Right lobe of liver (tissue), 6 donors: ENCODE measurements around the gene ZNF444. TPM values are rescaled to one million over a fixed set of nuclear protein-coding genes. Genes with fewer than 3 reads are reported as not detected.

ENCODE experiments used
- ATAC-seq, 4 donors: fragments of 200-7000 bp; cut with Tn5 transposase; one replicate each; pipeline ENCODE4 v1.9.1; 2020; ENCODE audit warnings: mild to moderate bottlenecking in 4 of 4, moderate library complexity in 4 of 4
- DNase-seq, 3 donors: peaks; one replicate each; pipeline ENCODE4 v3.0.0-alpha.2; 2020
- H3K27ac ChIP-seq, 3 donors: fragments of 200-600 bp; one replicate each; pipeline ENCODE4 v1.8.0; 2022
- H3K27me3 ChIP-seq, 2 donors: fragments of 200-600 bp; one replicate each; pipeline ENCODE4 v1.8.0; 2022
- H3K36me3 ChIP-seq, 4 donors: fragments of 200-600 bp; sonication (generic) in 1 of 4; one replicate each; pipeline versions ENCODE4 v1.5.1 to v1.8.0; 2017 to 2022; ENCODE audit warnings: control low read depth in 1 of 4
- H3K4me1 ChIP-seq, 4 donors: fragments of 200-600 bp; sonication (generic) in 1 of 4; one replicate each; pipeline versions ENCODE4 v1.5.1 to v1.8.0; 2017 to 2022; ENCODE audit warnings: control low read depth in 1 of 4
- H3K4me3 ChIP-seq, 3 donors: fragments of 200-600 bp; one replicate each; pipeline ENCODE4 v1.8.0; 2022
- H3K9me3 ChIP-seq, 4 donors: fragments of 200-600 bp; sonication (generic) in 1 of 4; one replicate each; pipeline versions ENCODE4 v1.5.1 to v1.8.0; 2017 to 2022; ENCODE audit warnings: control low read depth in 1 of 4
- POLR2A ChIP-seq: fragments of 450-650 bp; IDR thresholded peaks from one replicate; pipeline ENCODE4 v1.6.1; 2017; ENCODE audit warnings: antibody characterized with exemption, mild to moderate bottlenecking
- WGBS: methylation state at CpG from one replicate; pipeline ENCODE4 v1.1.6; 2018; ENCODE audit warnings: low coverage, low lambda C conversion rate; ENCODE audit not compliant: insufficient coverage; ENCODE audit errors: missing lambda C conversion rate; 5-methylcytosine and 5-hydroxymethylcytosine counted together
- intact Hi-C, 2 donors: fragments of 100-400 bp; cut with DNase I; formaldehyde crosslinking; loops; one replicate each; pipeline versions ENCODE4 v1.11.2 to v1.14.1; 2022
- total RNA-seq, 6 experiments: library from RNA; depleted of rRNA in 2 of 6; stranded (reverse); fragments of >200 nt in 2 of 6; fragmentation: NEBNext Ultra II Directional in 3 of 6; extraction: Animal tissue kit (Norgen Biotek cat#: 25700) in 3 of 6; gene quantifications; one replicate each; pipeline versions ENCODE4 v1.1.0 to v1.2.4, GENCODE V29; 2016 to 2023
- TF ChIP-seq, protein P1 (sequence below), 4 donors: fragments of 200-600 bp in 3 of 4; fragments of 450-650 bp in 1 of 4; IDR thresholded peaks; one replicate each; pipeline versions ENCODE4 v1.5.1 to v1.8.0; 2016 to 2022; ENCODE audit warnings: antibody characterized with exemption in 4 of 4, mild to moderate bottlenecking in 2 of 4
- donor health status: DM: no; HTN: yes; CAD: no.
- donor health status: DM: no; HTN: no; CAD: no.
- donor health status: DM: no; HTN: no; CAD: no.
- donor health status: DM: no; HTN: yes; CAD: no.
- donor health status: DM: no; HTN: yes; CAD: no.

Gene ZNF444
- total RNA-seq, 6 experiments from 2014 or later = 23.2 to 38.4 (median 30.8) TPM

DNA sequence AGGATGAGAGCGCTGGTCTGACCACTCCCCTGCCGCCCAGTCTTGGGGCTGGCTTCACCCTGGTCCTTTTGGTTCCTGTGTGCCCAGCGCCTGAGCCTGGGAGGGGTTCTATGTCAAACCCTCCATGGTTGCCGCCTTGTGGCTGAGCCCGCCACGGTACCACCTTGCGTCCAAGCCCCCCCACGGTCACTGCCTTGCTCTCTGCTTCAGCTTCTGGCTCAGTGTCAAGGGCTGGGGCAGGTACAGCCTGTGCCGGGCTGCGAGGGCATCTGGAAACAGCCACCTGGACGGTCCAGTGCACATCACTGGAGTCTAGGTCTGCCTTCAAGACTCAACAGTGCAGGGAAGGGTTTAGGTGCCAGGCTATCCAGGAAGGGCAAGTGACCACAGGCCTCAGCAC is 20.4 kb downstream of the ZNF444 start:
- peaks cover 0 to 13% (median 2%) of the 10 kb centered on the region in 4 donors for H3K36me3 ChIP-seq
- WGBS = no CpG with 5 or more reads among the region's 11 CpGs
- TF ChIP-seq, protein P1, sequence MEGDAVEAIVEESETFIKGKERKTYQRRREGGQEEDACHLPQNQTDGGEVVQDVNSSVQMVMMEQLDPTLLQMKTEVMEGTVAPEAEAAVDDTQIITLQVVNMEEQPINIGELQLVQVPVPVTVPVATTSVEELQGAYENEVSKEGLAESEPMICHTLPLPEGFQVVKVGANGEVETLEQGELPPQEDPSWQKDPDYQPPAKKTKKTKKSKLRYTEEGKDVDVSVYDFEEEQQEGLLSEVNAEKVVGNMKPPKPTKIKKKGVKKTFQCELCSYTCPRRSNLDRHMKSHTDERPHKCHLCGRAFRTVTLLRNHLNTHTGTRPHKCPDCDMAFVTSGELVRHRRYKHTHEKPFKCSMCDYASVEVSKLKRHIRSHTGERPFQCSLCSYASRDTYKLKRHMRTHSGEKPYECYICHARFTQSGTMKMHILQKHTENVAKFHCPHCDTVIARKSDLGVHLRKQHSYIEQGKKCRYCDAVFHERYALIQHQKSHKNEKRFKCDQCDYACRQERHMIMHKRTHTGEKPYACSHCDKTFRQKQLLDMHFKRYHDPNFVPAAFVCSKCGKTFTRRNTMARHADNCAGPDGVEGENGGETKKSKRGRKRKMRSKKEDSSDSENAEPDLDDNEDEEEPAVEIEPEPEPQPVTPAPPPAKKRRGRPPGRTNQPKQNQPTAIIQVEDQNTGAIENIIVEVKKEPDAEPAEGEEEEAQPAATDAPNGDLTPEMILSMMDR (IDR thresholded peaks at IDR 0.05) = no peak
- TF ChIP-seq POLR2A = no peak
- H3K9me3 ChIP-seq = no peaks in the 10 kb centered on the region
- ATAC-seq (peak in 2 of 4 donors; percentile 8), DNase-seq (no peak)
- no peak overlapping the region for H3K4me3 ChIP-seq
- no peaks in the 10 kb centered on the region for H3K27me3 ChIP-seq
- no peak overlapping the region for H3K27ac ChIP-seq
- H3K4me1 ChIP-seq = no peaks in the 10 kb centered on the region
- intact Hi-C loops = loop anchor here in 1 of 2 donors (10.0 kb wide), 2 partner anchors 57 to 73 kb away; no protein-coding TSS in a partner anchor

DNA sequence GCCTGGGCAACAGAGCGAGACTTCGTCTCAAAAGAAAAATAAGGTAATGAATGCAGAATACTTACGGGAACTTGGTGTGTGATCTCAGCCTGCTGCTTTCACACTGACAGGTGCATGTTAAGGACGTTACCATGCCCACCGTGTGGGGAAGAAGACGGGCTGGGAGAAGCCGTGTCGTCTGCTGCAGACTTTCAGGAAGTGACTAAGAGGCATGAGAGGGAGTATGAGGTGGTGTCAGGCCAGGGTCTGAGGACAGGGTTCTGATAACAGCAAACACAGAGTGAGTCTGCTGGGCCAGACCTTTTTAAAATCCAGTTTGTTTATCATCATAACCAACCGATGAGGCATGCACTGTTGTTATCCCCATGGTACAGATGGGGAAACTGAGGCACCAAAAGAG is 21.2 kb downstream of the ZNF444 start:
- intact Hi-C loops = loop anchor here in 1 of 2 donors (10.0 kb wide), 2 partner anchors 57 to 73 kb away; no protein-coding TSS in a partner anchor
- ATAC-seq (peak in 1 of 4 donors; percentile 14), DNase-seq (no peak)
- no peak overlapping the region for H3K27ac ChIP-seq
- 58% methylated on average over 6 of the region's 9 CpGs for WGBS
- H3K36me3 ChIP-seq = peaks cover 0 to 13% (median 2%) of the 10 kb centered on the region in 4 donors
- TF ChIP-seq, protein P1 (IDR thresholded peaks at IDR 0.05) = no peak
- TF ChIP-seq POLR2A = no peak
- no peak overlapping the region for H3K4me3 ChIP-seq
- no peaks in the 10 kb centered on the region for H3K9me3 ChIP-seq
- H3K4me1 ChIP-seq = no peaks in the 10 kb centered on the region
- H3K27me3 ChIP-seq = no peaks in the 10 kb centered on the region

DNA sequence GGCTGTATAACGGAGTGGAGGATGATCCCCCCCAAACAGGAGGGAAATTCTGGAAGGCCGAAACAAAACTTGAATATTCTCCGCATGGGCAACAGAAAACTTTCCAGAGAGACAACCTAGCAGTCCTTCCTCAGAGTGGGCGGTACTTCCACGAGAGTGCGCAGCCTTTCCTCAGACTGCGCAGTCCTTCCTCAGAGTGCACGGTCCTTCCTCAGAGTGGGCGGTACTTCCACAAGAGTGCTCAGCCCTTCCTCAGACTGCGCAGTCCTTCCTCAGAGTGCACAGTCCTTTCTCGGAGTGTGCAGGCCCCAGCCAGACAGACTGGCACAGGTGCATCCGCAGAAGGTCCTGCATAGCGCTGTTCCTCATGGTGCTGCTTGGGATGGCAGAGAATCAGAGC is 22.0 kb downstream of the ZNF444 start:
- 95% methylated on average over 9 of the region's 13 CpGs for WGBS
- ATAC-seq = no peak
- H3K36me3 ChIP-seq = peaks cover 0 to 13% (median 2%) of the 10 kb centered on the region in 4 donors
- no peak for DNase-seq
- no peak overlapping the region for H3K27ac ChIP-seq
- H3K9me3 ChIP-seq = no peaks in the 10 kb centered on the region
- no peaks in the 10 kb centered on the region for H3K27me3 ChIP-seq
- no peak for TF ChIP-seq POLR2A
- TF ChIP-seq, protein P1 (IDR thresholded peaks at IDR 0.05) = no peak
- no peak overlapping the region for H3K4me3 ChIP-seq
- H3K4me1 ChIP-seq = no peaks in the 10 kb centered on the region
- intact Hi-C loops = loop anchor here in 1 of 2 donors (10.0 kb wide), 2 partner anchors 58 to 72 kb away; no protein-coding TSS in a partner anchor

DNA sequence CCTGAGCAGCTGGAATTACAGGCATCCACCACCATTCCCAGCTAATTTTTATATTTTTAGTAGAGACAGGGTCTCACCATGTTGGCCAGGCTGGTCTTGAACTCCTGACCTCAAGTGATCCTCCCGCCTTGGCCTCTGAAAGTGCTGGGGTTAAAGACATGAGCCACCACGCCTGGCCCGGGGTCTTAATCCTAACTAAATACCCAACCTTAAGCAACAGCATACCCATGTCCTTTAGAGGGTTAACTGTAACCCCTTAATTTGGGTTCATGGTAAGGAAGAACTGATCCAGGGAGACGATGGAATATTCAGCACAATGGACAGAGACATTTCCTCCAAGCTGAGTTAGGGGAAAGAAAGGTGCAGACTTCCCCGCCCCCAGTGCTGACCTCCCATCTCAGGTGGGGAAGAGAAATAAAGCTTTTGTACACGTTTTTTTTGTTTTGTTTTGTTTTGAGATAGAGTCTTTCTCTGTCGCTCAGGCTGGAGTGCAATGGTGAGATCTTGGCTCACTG is 26.0 kb downstream of the ZNF444 start:
- no peak overlapping the region for H3K27ac ChIP-seq
- WGBS = 38% methylated on average over 7 of the region's 7 CpGs
- peaks cover 0 to 4% (median 0%) of the 10 kb centered on the region in 4 donors for H3K4me1 ChIP-seq
- intact Hi-C loops = loop anchor here in 1 of 2 donors (10.0 kb wide), 2 partner anchors 62 to 68 kb away; no protein-coding TSS in a partner anchor
- no peaks in the 10 kb centered on the region for H3K9me3 ChIP-seq
- H3K27me3 ChIP-seq = no peaks in the 10 kb centered on the region
- no peak overlapping the region for H3K4me3 ChIP-seq
- H3K36me3 ChIP-seq = no peaks in the 10 kb centered on the region
- DNase-seq = no peak
- TF ChIP-seq POLR2A = no peak
- TF ChIP-seq, protein P1 (IDR thresholded peaks at IDR 0.05) = no peak
- ATAC-seq = no peak
